GM20431 (cell line): ENCODE results near the gene SLC35G6.
"Not testable (repeated sequence)": the region's sequence is repeated elsewhere in the genome, so short reads cannot be mapped to it uniquely, and the experiment has no call there.

ENCODE experiments used
- in situ Hi-C: fragments of 300-500 bp; cut with MseI, MboI; formaldehyde crosslinking; loops from one replicate; pipeline ENCODE4 v1.15.0; 2020; ENCODE audit warnings: low sequenced_read_pairs; ENCODE audit not compliant: unreplicated experiment

The SLC35G6 gene

GRCh38 chr17:7481275-7481674 is at the start of gene SLC35G6:
Gene SLC35G6 (plus strand): TSS chr17:7481446. CDS start chr17:7481517, 71 bp downstream.
- in situ Hi-C loops, result not testable (repeated sequence)

- in situ Hi-C loops, result no loop called here
These were observed 49.0 kb upstream of the SLC35G6 start for GRCh38 chr17:7432296-7432695.

- in situ Hi-C loops, result no loop called here
These were observed 45.3 kb upstream of the SLC35G6 start for GRCh38 chr17:7435676-7436555.

- in situ Hi-C loops, result no loop called here
These were observed 44.5 kb upstream of the SLC35G6 start for GRCh38 chr17:7436556-7437368.

- in situ Hi-C loops, result no loop called here
These were observed 43.8 kb upstream of the SLC35G6 start for GRCh38 chr17:7437369-7437863.

GRCh38 chr17:7437950-7438614 is 43.2 kb upstream of the SLC35G6 start:
- in situ Hi-C loops, result no loop called here

GRCh38 chr17:7438656-7439460 is 42.4 kb upstream of the SLC35G6 start:
- in situ Hi-C loops, result no loop called here

- in situ Hi-C loops, result no loop called here
These were observed 41.7 kb upstream of the SLC35G6 start, which contains the start of gene FGF11 for GRCh38 chr17:7439462-7440112. Gene FGF11 (plus strand): TSS chr17:7439512. CDS start chr17:7439621, 109 bp downstream.

- in situ Hi-C loops, result no loop called here
These were observed 41.0 kb upstream of the SLC35G6 start for GRCh38 chr17:7440113-7440833.

- in situ Hi-C loops, result no loop called here
These were observed 40.4 kb upstream of the SLC35G6 start for GRCh38 chr17:7440834-7441195.

- in situ Hi-C loops, result no loop called here
These were observed 40.0 kb upstream of the SLC35G6 start for GRCh38 chr17:7441266-7441665.

GRCh38 chr17:7442142-7442541 is 39.1 kb upstream of the SLC35G6 start:
- in situ Hi-C loops, result no loop called here

- in situ Hi-C loops, result no loop called here
These were observed 37.5 kb upstream of the SLC35G6 start for GRCh38 chr17:7443499-7444485.

GRCh38 chr17:7444682-7445618 is 36.3 kb upstream of the SLC35G6 start, which contains the start of gene CHRNB1:
Gene CHRNB1 (plus strand): TSS chr17:7445061. CDS start chr17:7445128, 67 bp downstream.
- in situ Hi-C loops, result no loop called here

- in situ Hi-C loops, result no loop called here
These were observed 35.7 kb upstream of the SLC35G6 start for GRCh38 chr17:7445619-7445968.

GRCh38 chr17:7448461-7448860 is 32.8 kb upstream of the SLC35G6 start:
- in situ Hi-C loops, result no loop called here
